GF-D8 (cell line): ENCODE results near the gene SEMA6D.

Experiments
- DNase-seq: peaks from one replicate; lab custom pipeline; 2025; lab: John Stamatoyannopoulos, UW

The SEMA6D gene

GRCh38 chr15:47787875-47788274, 70.6 kb downstream of the SEMA6D start:
- no peak for DNase-seq

- DNase-seq = no peak
Observed at GRCh38 chr15:47788685-47789084, 71.4 kb downstream of the SEMA6D start.

- no peak for DNase-seq
Observed at GRCh38 chr15:47791161-47791560, 73.9 kb downstream of the SEMA6D start.

- DNase-seq = no peak
Observed at GRCh38 chr15:47792231-47792630, 74.9 kb downstream of the SEMA6D start.

GRCh38 chr15:47794252-47794914, 77.1 kb downstream of the SEMA6D start:
- DNase-seq = no peak

GRCh38 chr15:47795864-47796263, 78.6 kb downstream of the SEMA6D start:
- DNase-seq = no peak

GRCh38 chr15:47796339-47796738, 79.0 kb downstream of the SEMA6D start:
- DNase-seq = no peak

- DNase-seq = no peak
Observed at GRCh38 chr15:47796830-47797229, 79.5 kb downstream of the SEMA6D start.

- no peak for DNase-seq
Observed at GRCh38 chr15:47801522-47801921, 84.2 kb downstream of the SEMA6D start.

- DNase-seq = no peak
Observed at GRCh38 chr15:47802216-47802615, 84.9 kb downstream of the SEMA6D start.

GRCh38 chr15:47803767-47804166, 86.5 kb downstream of the SEMA6D start:
- no peak for DNase-seq

- DNase-seq = no peak
Observed at GRCh38 chr15:47804733-47805132, 87.4 kb downstream of the SEMA6D start.

GRCh38 chr15:47806008-47806407, 88.7 kb downstream of the SEMA6D start:
- DNase-seq = no peak

GRCh38 chr15:47811172-47811571, 93.9 kb downstream of the SEMA6D start:
- no peak for DNase-seq

GRCh38 chr15:47812470-47812999, 95.2 kb downstream of the SEMA6D start:
- no peak for DNase-seq

GRCh38 chr15:47813748-47814384, 96.6 kb downstream of the SEMA6D start:
- no peak for DNase-seq

GRCh38 chr15:47814620-47815019, 97.3 kb downstream of the SEMA6D start:
- no peak for DNase-seq

- no peak for DNase-seq
Observed at GRCh38 chr15:47817969-47818548, 100.8 kb downstream of the SEMA6D start.

- DNase-seq = no peak
Observed at GRCh38 chr15:47819158-47819557, 101.9 kb downstream of the SEMA6D start.

- no peak for DNase-seq
Observed at GRCh38 chr15:47820057-47820746, 102.9 kb downstream of the SEMA6D start.

- no peak for DNase-seq
Observed at GRCh38 chr15:47820747-47821319, 103.5 kb downstream of the SEMA6D start.

- DNase-seq = no peak
Observed at GRCh38 chr15:47822048-47822447, 104.7 kb downstream of the SEMA6D start.
